PFSK-1 (cell line): ENCODE data around the gene FBXO31.

Source experiments
- POLR2AphosphoS5 ChIP-seq: IDR thresholded peaks from 2 replicates; pipeline ENCODE4 v1.6.1; 2012; ENCODE audit warnings: low read depth, mild to moderate bottlenecking, control low read depth, low read length, moderate library complexity
- REST ChIP-seq, 2 experiments: IDR thresholded peaks; 2 replicates each; pipeline versions ENCODE4 v1.6.1 to v1.8.0; 2011 to 2012; ENCODE audit warnings: low read depth in 2 of 2, low read length in 2 of 2, control low read depth in 1 of 2, inconsistent platforms in 1 of 2, mild to moderate bottlenecking in 1 of 2, moderate library complexity in 1 of 2; ENCODE audit not compliant: insufficient read depth in 1 of 2
- SIN3A ChIP-seq: IDR thresholded peaks from 2 replicates; pipeline ENCODE4 v1.6.1; 2012; ENCODE audit warnings: mild to moderate bottlenecking, low read length, moderate library complexity, borderline replicate concordance; ENCODE audit not compliant: insufficient read depth
- TAF1 ChIP-seq: IDR thresholded peaks from 2 replicates; pipeline ENCODE4 v1.6.1; 2012; ENCODE audit warnings: low read length, control low read depth, borderline replicate concordance; ENCODE audit not compliant: insufficient read depth

- TF ChIP-seq TAF1 = no peak
- no peak for TF ChIP-seq POLR2AphosphoS5
- TF ChIP-seq SIN3A = no peak
- TF ChIP-seq REST (IDR thresholded peaks at IDR 0.05; ENCODE audit: insufficient read depth in 1 of 2, low read depth in 2 of 2, low read length in 2 of 2) = no peak
These were observed 79.5 kb downstream of the FBXO31 start for GRCh38 chr16:87303962-87304521.
